HG02759 (cell line): ENCODE measurements around the gene ATP11A.
"Not testable (repeated sequence)": the region's sequence is repeated elsewhere in the genome, so short reads cannot be mapped to it uniquely, and the experiment has no call there.

Experiments
- ATAC-seq: cut with Tn5 transposase; IDR thresholded peaks from one replicate; pipeline ENCODE4 v1.9.1; 2021; ENCODE audit warnings: mild to moderate bottlenecking, moderate library complexity; ENCODE audit not compliant: unreplicated experiment

ATP11A gene

GRCh38 chr13:112835796-112836195 is 146.0 kb downstream of the ATP11A start:
- no peak for ATAC-seq

GRCh38 chr13:112836940-112837339 is 147.1 kb downstream of the ATP11A start:
- ATAC-seq, result no peak

GRCh38 chr13:112837371-112838037 is 147.7 kb downstream of the ATP11A start:
- no peak for ATAC-seq

- no peak for ATAC-seq
Observed at GRCh38 chr13:112838038-112838841, 148.4 kb downstream of the ATP11A start.

- ATAC-seq, result no peak
Observed at GRCh38 chr13:112838842-112839117, 148.9 kb downstream of the ATP11A start.

GRCh38 chr13:112839356-112840105 is 149.7 kb downstream of the ATP11A start:
- no peak for ATAC-seq

- no peak for ATAC-seq
Observed at GRCh38 chr13:112840472-112841302, 150.8 kb downstream of the ATP11A start.

GRCh38 chr13:112841303-112842015 is 151.6 kb downstream of the ATP11A start:
- not testable (repeated sequence) for ATAC-seq

- no peak for ATAC-seq
Observed at GRCh38 chr13:112842343-112842856, 152.6 kb downstream of the ATP11A start.

GRCh38 chr13:112842931-112843391 is 153.1 kb downstream of the ATP11A start:
- ATAC-seq, result no peak

GRCh38 chr13:112843392-112844111 is 153.7 kb downstream of the ATP11A start:
- no peak for ATAC-seq

- no peak for ATAC-seq
Observed at GRCh38 chr13:112844411-112844810, 154.6 kb downstream of the ATP11A start.

- ATAC-seq, result no peak
Observed at GRCh38 chr13:112844879-112845278, 155.0 kb downstream of the ATP11A start.

- ATAC-seq, result no peak
Observed at GRCh38 chr13:112845511-112846144, 155.8 kb downstream of the ATP11A start.

GRCh38 chr13:112846411-112847115 is 156.7 kb downstream of the ATP11A start:
- ATAC-seq, result no peak

GRCh38 chr13:112849500-112849899 is 159.7 kb downstream of the ATP11A start:
- ATAC-seq, result no peak

GRCh38 chr13:112850273-112850672 is 160.4 kb downstream of the ATP11A start:
- no peak for ATAC-seq
